GM23338 (cell line): Measurements from ENCODE around the gene GAPVD1. TPM values are rescaled to one million over a fixed set of nuclear protein-coding genes. Genes with fewer than 3 reads are reported as not detected.

Experiments
- ATAC-seq: fragments of 200-7000 bp; cut with Tn5 transposase; 3 replicates; pipeline ENCODE4 v1.9.1; 2020
- DNase-seq: peaks from one replicate; pipeline ENCODE4 v3.0.0-alpha.2; 2015; ENCODE audit warnings: low spot score
- H2AFZ ChIP-seq: fragments of 200-600 bp; sonication (generic); 2 replicates; pipeline ENCODE4 v1.8.0; 2016; ENCODE audit warnings: antibody characterized with exemption, mild to moderate bottlenecking, moderate library complexity
- H3F3A ChIP-seq: fragments of 200-600 bp; sonication (generic); replicated peaks from 2 replicates; pipeline ENCODE4 v1.8.0; 2017; ENCODE audit warnings: antibody characterized with exemption, mixed run types, low read depth
- H3K27ac ChIP-seq: fragments of 200-600 bp; sonication (generic); 2 replicates; pipeline ENCODE4 v1.6.1; 2016; ENCODE audit warnings: low read depth
- H3K27me3 ChIP-seq: fragments of 200-600 bp; sonication (generic); 2 replicates; pipeline ENCODE4 v1.8.0; 2016; ENCODE audit warnings: mild to moderate bottlenecking, mixed run types, moderate library complexity; ENCODE audit not compliant: insufficient read depth
- H3K36me3 ChIP-seq: fragments of 200-600 bp; sonication (generic); 2 replicates; pipeline ENCODE4 v1.8.0; 2016; ENCODE audit warnings: mild to moderate bottlenecking; ENCODE audit not compliant: insufficient read depth
- H3K4me1 ChIP-seq: fragments of 200-600 bp; sonication (generic); 2 replicates; pipeline ENCODE4 v1.8.0; 2016; ENCODE audit warnings: mild to moderate bottlenecking, moderate library complexity; ENCODE audit not compliant: insufficient read depth
- H3K4me2 ChIP-seq: fragments of 200-600 bp; sonication (generic); 2 replicates; pipeline ENCODE4 v1.7.1; 2017; ENCODE audit warnings: mixed run types
- H3K4me3 ChIP-seq: fragments of 200-600 bp; sonication (generic); 2 replicates; pipeline ENCODE4 v1.6.1; 2016; ENCODE audit warnings: mixed run types
- H3K79me2 ChIP-seq: fragments of 200-600 bp; sonication (generic); replicated peaks from 2 replicates; pipeline ENCODE4 v1.8.0; 2017; ENCODE audit warnings: mild to moderate bottlenecking; ENCODE audit not compliant: insufficient read depth
- H3K9me2 ChIP-seq: fragments of 200-600 bp; sonication (generic); 2 replicates; pipeline ENCODE4 v1.8.0; 2017; ENCODE audit not compliant: insufficient read depth
- H4K20me1 ChIP-seq: fragments of 200-600 bp; sonication (generic); replicated peaks from 2 replicates; pipeline ENCODE4 v1.8.0; 2017; ENCODE audit warnings: mild to moderate bottlenecking; ENCODE audit not compliant: insufficient read depth
- H3K27ac Mint-ChIP-seq: 2 replicates; pipeline ENCODE4 v1.8.0; 2020; ENCODE audit warnings: inconsistent platforms, mild to moderate bottlenecking, moderate library complexity, mixed read lengths
- H3K27me3 Mint-ChIP-seq: 3 replicates; pipeline ENCODE4 v1.8.0; 2022; ENCODE audit warnings: low read depth, mild to moderate bottlenecking, moderate library complexity, mixed read lengths, inconsistent platforms; ENCODE audit not compliant: insufficient read depth, poor library complexity
- H3K36me3 Mint-ChIP-seq: 3 replicates; pipeline ENCODE4 v1.8.0; 2021; ENCODE audit warnings: low read depth, mild to moderate bottlenecking, inconsistent platforms, moderate library complexity, mixed read lengths
- H3K4me1 Mint-ChIP-seq: 3 replicates; pipeline ENCODE4 v1.8.0; 2020; ENCODE audit warnings: mild to moderate bottlenecking, inconsistent platforms, mixed read lengths
- H3K4me3 Mint-ChIP-seq: 3 replicates; pipeline ENCODE4 v1.8.0; 2021; ENCODE audit warnings: moderate library complexity, mild to moderate bottlenecking, inconsistent platforms, mixed read lengths
- H3K9me3 Mint-ChIP-seq: 3 replicates; pipeline ENCODE4 v1.8.0; 2020; ENCODE audit warnings: moderate library complexity, mild to moderate bottlenecking, inconsistent platforms, mixed read lengths
- CREB1 ChIP-seq: fragments of 250-450 bp; sonication (Bioruptor Pico); IDR thresholded peaks from 2 replicates; pipeline ENCODE4 v1.5.0; 2020; ENCODE audit warnings: low read depth, mild to moderate bottlenecking, moderate library complexity
- EZH2 ChIP-seq: fragments of 200-600 bp; sonication (generic); IDR thresholded peaks from one replicate; pipeline ENCODE4 v1.8.0; 2017; ENCODE audit warnings: antibody characterized with exemption, mild to moderate bottlenecking, low read depth; ENCODE audit not compliant: unreplicated experiment
- EZH2phosphoT487 ChIP-seq: fragments of 200-600 bp; sonication (generic); IDR thresholded peaks from one replicate; pipeline ENCODE4 v1.8.1; 2018; ENCODE audit warnings: antibody characterized with exemption; ENCODE audit not compliant: unreplicated experiment
- JUNB ChIP-seq: IDR thresholded peaks from one replicate; pipeline ENCODE4 v1.6.1; 2016; ENCODE audit warnings: antibody characterized with exemption; ENCODE audit not compliant: unreplicated experiment
- NANOG ChIP-seq: IDR thresholded peaks from 2 replicates; pipeline ENCODE4 v1.6.1; 2016; ENCODE audit warnings: antibody characterized with exemption, borderline replicate concordance
- POLR2AphosphoS5 ChIP-seq: IDR thresholded peaks from 2 replicates; pipeline ENCODE4 v1.6.1; 2016; ENCODE audit warnings: antibody characterized with exemption, low read depth
- REST ChIP-seq: IDR thresholded peaks from one replicate; pipeline ENCODE4 v1.6.1; 2018; ENCODE audit warnings: antibody characterized with exemption; ENCODE audit not compliant: unreplicated experiment
- STAT1 ChIP-seq: IDR thresholded peaks from one replicate; pipeline ENCODE4 v1.6.1; 2016; ENCODE audit warnings: antibody characterized with exemption; ENCODE audit not compliant: unreplicated experiment
- ZNF114 ChIP-seq: fragments of 250-450 bp; sonication (Bioruptor Pico); IDR thresholded peaks from 2 replicates; pipeline ENCODE4 v1.5.0; 2020; ENCODE audit warnings: mild to moderate bottlenecking, moderate library complexity
- ZNF331 ChIP-seq: fragments of 250-450 bp; sonication (Bioruptor Pico); IDR thresholded peaks from 2 replicates; pipeline ENCODE4 v1.5.0; 2020; ENCODE audit warnings: low read depth, mild to moderate bottlenecking, moderate library complexity
- ZNF462 ChIP-seq: fragments of 250-450 bp; sonication (Bioruptor Pico); IDR thresholded peaks from 2 replicates; pipeline ENCODE4 v1.5.0; 2020; ENCODE audit warnings: mild to moderate bottlenecking, moderate library complexity
- polyA plus RNA-seq: library from polyadenylated mRNA; unstranded; fragments of >200 nt; fragmentation: Nextera tagmentation; extraction: Ambion mirVana; gene quantifications from 2 replicates; pipeline ENCODE4 v1.2.1, GENCODE V29; 2016
- total RNA-seq: library from RNA; depleted of rRNA; stranded (reverse); fragments of >200 nt; shearing (Covaris generic); gene quantifications from 2 replicates; pipeline ENCODE4 v1.2.3, GENCODE V29; 2014
- TF ChIP-seq, protein P1 (sequence below): IDR thresholded peaks from 2 replicates; pipeline ENCODE4 v1.6.1; 2016; ENCODE audit warnings: antibody characterized with exemption
- TF ChIP-seq, protein P2 (sequence below), 2 experiments: fragments of 200-600 bp in 1 of 2; sonication (generic) in 1 of 2; conservative IDR thresholded peaks; 2 replicates each; pipeline versions ENCODE4 v1.5.1 to v1.6.1; 2016 to 2017; ENCODE audit warnings: antibody characterized with exemption in 2 of 2, low read depth in 2 of 2, mild to moderate bottlenecking in 2 of 2, moderate library complexity in 1 of 2

Gene GAPVD1
- total and polyA plus RNA-seq, 2 experiments from 2014 or later = 19.2 to 34.6 TPM

GRCh38 chr9:125391704-125392103 is 130.1 kb downstream of the GAPVD1 start:
- no peaks in the 10 kb centered on the region for H3K4me1 ChIP-seq
- no peaks in the 10 kb centered on the region for H3K9me2 ChIP-seq
- peaks cover 14% of the 10 kb centered on the region for H3K4me1 Mint-ChIP-seq
- no peak for ATAC-seq
- no peak overlapping the region for H3K4me3 Mint-ChIP-seq
- no peak overlapping the region for H3K27ac Mint-ChIP-seq
- DNase-seq = no peak
- no peaks in the 10 kb centered on the region for H3F3A ChIP-seq
- no peak overlapping the region for H3K4me2 ChIP-seq
- no peaks in the 10 kb centered on the region for H3K9me3 Mint-ChIP-seq
- H3K36me3 ChIP-seq = no peaks in the 10 kb centered on the region
- H3K27ac ChIP-seq = no peak overlapping the region
- no peaks in the 10 kb centered on the region for H3K79me2 ChIP-seq
- no peak overlapping the region for H2AFZ ChIP-seq
- TF ChIP-seq NANOG (no peak), POLR2AphosphoS5 (no peak), EZH2 (no peak), EZH2phosphoT487 (no peak), STAT1 (no peak), ZNF114 (CRISPR knock-in tag) (no peak), ZNF331 (CRISPR knock-in tag) (no peak), ZNF462 (no peak), JUNB (no peak), REST (no peak), CREB1 (CRISPR knock-in tag) (no peak)
- TF ChIP-seq, protein P1, sequence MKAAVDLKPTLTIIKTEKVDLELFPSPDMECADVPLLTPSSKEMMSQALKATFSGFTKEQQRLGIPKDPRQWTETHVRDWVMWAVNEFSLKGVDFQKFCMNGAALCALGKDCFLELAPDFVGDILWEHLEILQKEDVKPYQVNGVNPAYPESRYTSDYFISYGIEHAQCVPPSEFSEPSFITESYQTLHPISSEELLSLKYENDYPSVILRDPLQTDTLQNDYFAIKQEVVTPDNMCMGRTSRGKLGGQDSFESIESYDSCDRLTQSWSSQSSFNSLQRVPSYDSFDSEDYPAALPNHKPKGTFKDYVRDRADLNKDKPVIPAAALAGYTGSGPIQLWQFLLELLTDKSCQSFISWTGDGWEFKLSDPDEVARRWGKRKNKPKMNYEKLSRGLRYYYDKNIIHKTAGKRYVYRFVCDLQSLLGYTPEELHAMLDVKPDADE = no peak
- TF ChIP-seq, protein P2, sequence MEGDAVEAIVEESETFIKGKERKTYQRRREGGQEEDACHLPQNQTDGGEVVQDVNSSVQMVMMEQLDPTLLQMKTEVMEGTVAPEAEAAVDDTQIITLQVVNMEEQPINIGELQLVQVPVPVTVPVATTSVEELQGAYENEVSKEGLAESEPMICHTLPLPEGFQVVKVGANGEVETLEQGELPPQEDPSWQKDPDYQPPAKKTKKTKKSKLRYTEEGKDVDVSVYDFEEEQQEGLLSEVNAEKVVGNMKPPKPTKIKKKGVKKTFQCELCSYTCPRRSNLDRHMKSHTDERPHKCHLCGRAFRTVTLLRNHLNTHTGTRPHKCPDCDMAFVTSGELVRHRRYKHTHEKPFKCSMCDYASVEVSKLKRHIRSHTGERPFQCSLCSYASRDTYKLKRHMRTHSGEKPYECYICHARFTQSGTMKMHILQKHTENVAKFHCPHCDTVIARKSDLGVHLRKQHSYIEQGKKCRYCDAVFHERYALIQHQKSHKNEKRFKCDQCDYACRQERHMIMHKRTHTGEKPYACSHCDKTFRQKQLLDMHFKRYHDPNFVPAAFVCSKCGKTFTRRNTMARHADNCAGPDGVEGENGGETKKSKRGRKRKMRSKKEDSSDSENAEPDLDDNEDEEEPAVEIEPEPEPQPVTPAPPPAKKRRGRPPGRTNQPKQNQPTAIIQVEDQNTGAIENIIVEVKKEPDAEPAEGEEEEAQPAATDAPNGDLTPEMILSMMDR (conservative IDR thresholded peaks at IDR 0.05; ENCODE audit: low read depth in 2 of 2) = no peak
- H3K36me3 Mint-ChIP-seq = no peaks in the 10 kb centered on the region
- H3K27me3 Mint-ChIP-seq = peaks cover 12% of the 10 kb centered on the region
- peaks cover 15% of the 10 kb centered on the region; the same call in 1 of the 2 replicates for H3K27me3 ChIP-seq
- H4K20me1 ChIP-seq = no peaks in the 10 kb centered on the region
- H3K4me3 ChIP-seq = no peak overlapping the region
